ENCODE data around the gene SYK.

GRCh38 chr9:90847971-90848370, 46.4 kb downstream of the SYK start:
- TF ChIP-seq, protein P1, sequence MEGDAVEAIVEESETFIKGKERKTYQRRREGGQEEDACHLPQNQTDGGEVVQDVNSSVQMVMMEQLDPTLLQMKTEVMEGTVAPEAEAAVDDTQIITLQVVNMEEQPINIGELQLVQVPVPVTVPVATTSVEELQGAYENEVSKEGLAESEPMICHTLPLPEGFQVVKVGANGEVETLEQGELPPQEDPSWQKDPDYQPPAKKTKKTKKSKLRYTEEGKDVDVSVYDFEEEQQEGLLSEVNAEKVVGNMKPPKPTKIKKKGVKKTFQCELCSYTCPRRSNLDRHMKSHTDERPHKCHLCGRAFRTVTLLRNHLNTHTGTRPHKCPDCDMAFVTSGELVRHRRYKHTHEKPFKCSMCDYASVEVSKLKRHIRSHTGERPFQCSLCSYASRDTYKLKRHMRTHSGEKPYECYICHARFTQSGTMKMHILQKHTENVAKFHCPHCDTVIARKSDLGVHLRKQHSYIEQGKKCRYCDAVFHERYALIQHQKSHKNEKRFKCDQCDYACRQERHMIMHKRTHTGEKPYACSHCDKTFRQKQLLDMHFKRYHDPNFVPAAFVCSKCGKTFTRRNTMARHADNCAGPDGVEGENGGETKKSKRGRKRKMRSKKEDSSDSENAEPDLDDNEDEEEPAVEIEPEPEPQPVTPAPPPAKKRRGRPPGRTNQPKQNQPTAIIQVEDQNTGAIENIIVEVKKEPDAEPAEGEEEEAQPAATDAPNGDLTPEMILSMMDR (conservative IDR thresholded peaks at IDR 0.05; ENCODE audit: low read length) = no peak
- TF ChIP-seq EZH2phosphoT487 (IDR thresholded peaks at IDR 0.05; ENCODE audit: borderline replicate concordance) = no peak
